ENCODE results near the gene LNX1.

The LNX1 gene

DNA sequence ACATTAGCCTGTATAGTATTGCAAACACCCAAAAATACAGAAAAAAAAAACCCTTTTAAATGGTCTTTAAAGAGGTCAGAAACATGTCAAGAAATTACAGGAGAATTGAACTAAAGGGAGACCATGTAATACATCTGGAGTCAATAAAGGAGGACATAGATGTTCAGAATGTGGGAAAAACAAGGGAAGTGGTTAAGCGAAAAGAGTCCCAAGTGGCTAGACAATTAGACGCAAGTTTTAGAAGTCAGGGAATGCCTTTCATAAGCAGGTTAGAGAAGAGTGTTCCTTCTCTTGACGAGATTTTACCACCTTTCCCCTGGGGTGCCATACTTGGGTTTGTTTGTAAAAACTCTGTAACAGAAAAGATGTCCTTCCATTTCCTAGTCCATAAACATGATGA lies 7.8 kb downstream of the LNX1 start:
- TF ChIP-seq ZFX (IDR thresholded peaks at IDR 0.05) = no peak
- TF ChIP-seq, protein P1, sequence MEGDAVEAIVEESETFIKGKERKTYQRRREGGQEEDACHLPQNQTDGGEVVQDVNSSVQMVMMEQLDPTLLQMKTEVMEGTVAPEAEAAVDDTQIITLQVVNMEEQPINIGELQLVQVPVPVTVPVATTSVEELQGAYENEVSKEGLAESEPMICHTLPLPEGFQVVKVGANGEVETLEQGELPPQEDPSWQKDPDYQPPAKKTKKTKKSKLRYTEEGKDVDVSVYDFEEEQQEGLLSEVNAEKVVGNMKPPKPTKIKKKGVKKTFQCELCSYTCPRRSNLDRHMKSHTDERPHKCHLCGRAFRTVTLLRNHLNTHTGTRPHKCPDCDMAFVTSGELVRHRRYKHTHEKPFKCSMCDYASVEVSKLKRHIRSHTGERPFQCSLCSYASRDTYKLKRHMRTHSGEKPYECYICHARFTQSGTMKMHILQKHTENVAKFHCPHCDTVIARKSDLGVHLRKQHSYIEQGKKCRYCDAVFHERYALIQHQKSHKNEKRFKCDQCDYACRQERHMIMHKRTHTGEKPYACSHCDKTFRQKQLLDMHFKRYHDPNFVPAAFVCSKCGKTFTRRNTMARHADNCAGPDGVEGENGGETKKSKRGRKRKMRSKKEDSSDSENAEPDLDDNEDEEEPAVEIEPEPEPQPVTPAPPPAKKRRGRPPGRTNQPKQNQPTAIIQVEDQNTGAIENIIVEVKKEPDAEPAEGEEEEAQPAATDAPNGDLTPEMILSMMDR (conservative IDR thresholded peaks at IDR 0.05) = no peak
- no peak overlapping the region for H3K27ac ChIP-seq

DNA sequence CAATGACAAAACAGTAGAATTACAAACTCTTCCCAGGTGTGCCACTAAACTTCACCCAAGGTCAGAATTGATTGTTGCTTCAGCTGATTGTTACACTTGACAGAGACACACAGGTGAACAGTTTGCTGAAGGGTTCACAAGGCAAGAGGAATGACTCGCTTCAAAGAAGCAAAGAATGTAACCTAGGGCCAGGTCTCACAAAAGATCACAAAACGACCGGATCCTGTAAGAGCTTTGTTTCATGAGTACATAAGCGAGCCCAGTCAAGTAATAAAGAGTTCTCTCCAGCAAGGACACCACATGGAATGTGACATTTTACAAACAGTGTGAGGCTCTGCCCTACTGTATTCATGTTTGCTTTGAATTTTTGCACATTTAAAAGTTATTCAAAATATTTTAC lies 9.1 kb downstream of the LNX1 start:
- TF ChIP-seq ZFX (IDR thresholded peaks at IDR 0.05) = no peak
- TF ChIP-seq, protein P1 (conservative IDR thresholded peaks at IDR 0.05) = no peak
- H3K27ac ChIP-seq = no peak overlapping the region

DNA sequence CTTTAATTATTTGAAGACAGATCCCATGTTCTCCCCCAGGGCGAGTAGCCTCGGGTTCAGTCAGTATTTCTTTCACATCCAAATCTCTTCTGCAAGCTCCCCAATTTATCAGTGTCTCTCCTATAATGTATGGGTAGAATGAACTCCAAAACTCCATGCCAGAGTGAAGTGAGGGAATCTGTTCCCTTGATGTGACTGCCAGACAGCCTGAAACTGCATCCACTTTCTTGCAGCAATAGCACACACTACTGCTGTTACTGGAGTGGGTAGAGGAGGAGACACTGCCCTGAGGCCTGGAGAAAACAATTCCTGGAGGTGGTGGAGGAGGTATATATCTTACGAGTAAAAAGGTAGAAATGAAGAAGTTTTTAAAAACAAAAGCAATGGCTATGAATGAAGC lies 11.0 kb downstream of the LNX1 start:
- H3K27ac ChIP-seq = no peak overlapping the region
- TF ChIP-seq ZFX (IDR thresholded peaks at IDR 0.05) = no peak
- TF ChIP-seq, protein P1 (conservative IDR thresholded peaks at IDR 0.05) = no peak

DNA sequence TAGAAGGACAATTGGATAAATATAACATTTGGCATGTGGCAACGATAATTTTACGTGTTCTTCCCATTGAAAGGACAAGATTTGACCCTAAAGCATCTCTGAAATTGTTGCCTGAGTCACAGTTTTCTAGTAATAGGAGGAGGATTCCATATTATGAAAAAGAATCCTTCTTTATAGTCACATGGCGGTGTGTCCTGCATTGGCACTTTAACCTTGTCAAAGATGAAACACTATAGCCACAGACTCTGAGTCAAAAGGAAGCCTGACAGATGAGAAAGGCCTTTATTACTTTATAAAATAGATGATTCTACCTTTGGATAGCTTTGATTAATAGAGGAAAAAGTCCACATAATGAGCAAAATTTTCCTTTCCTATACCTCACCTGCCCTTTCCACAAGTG lies 11.5 kb downstream of the LNX1 start:
- H3K27ac ChIP-seq = no peak overlapping the region
- TF ChIP-seq, protein P1 (conservative IDR thresholded peaks at IDR 0.05) = no peak
- no peak for TF ChIP-seq ZFX (IDR thresholded peaks at IDR 0.05)

DNA sequence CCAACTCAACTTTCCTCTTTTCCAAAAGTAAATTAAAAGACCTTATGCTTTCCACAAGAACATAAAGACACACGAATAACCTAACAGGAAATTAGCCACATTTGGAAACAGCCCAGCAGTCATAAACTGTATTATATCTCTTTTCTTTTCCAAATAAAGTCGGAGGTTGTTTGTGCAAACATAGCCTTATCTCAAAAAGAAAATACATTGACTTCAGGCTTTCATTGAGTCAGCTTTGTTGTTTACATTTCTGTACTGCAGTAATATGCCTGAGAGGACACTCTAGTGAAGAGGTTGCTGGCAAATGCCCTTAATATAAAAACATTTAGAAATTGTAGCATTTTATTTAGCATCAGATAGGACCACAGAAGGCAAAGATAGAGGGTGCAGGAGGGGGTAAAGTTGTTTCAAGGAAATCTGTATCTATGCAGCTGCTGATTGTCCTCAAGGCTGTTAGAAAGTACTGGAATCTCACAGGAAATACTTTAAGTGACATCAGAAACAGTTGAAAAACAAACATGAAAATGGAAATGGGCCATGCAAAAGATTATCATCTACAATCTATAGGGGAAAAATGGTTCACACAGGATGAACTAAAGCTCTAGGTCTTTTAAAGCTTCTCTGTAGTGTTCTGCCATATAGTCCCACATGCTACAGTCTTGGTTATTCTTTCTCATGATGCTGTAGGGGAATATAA lies 14.5 kb downstream of the LNX1 start:
- TF ChIP-seq, protein P1 (conservative IDR thresholded peaks at IDR 0.05) = no peak
- TF ChIP-seq ZFX (IDR thresholded peaks at IDR 0.05) = no peak
- peak overlapping the region; percentile 95 for H3K27ac ChIP-seq

DNA sequence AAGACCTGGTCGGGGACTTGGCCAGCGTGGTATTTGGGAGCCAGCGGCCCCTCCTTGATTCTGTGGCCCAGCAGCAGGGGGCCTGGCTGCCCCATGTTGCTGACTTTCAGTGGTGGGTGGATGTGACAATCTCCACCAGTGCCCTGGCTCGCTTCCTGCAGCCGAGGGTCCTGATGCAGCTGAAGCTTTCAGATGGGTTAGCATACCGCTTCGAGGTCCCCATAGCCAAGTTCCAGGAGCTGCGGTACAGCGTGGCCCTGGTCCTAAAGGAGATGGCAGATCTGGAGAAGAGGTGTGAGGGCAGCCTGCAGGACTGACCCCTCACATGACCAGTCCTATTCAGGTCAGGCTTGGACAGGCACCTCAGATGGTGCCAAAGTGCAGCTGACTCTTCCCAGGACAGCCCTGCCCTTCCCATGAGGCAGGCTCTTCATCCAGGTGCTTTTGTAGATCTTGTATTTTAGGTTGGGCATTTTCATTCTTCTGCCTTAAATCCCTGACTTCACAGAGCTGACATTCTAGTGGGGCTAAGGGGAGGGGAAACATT lies 15.1 kb downstream of the LNX1 start:
- peak overlapping the region; percentile 95 for H3K27ac ChIP-seq

DNA sequence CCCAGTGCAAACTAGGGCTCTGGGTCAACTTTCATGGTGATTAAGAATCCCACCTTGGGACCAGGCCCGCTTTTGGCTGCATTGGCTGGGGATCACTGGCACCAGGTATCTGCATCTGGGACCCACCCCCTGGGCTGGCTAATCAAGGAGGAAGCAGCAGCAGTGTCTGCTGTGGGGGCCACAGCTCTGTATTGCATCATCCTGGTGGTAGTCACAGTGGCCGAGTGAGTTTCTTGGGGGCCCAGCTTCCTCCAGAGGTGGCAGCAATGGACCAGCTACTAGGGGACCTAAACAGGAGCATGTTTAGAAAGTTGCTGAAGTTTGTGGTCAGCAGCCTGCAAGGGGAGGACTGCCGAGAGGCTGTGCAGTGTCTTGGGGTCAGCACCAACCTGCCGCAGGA lies 15.7 kb downstream of the LNX1 start:
- TF ChIP-seq, protein P1 (conservative IDR thresholded peaks at IDR 0.05) = no peak
- no peak for TF ChIP-seq ZFX (IDR thresholded peaks at IDR 0.05)
- peak overlapping the region; percentile 95 for H3K27ac ChIP-seq

More for the DNA sequence above, 15.1 kb downstream of the LNX1 start:
- no peak for TF ChIP-seq ZFX (IDR thresholded peaks at IDR 0.05)
- TF ChIP-seq, protein P1 (conservative IDR thresholded peaks at IDR 0.05) = no peak

All from C4-2B (cell line).